ENCODE results near the gene RIMS3. TPM values are rescaled to one million over a fixed set of nuclear protein-coding genes. Genes with fewer than 3 reads are reported as not detected.

Gene RIMS3
- total and polyA plus RNA-seq, 2 experiments from 2014 or later: 1.4 to 1.6 TPM

GRCh38 chr1:40699787-40700186, 34.3 kb upstream of the RIMS3 start:
- WGBS (ENCODE audit: low lambda C conversion rate, missing lambda C conversion rate): 93% methylated on average over 6 of the region's 6 CpGs
- Histone ChIP-seq H3K79me2 (peaks cover 100% of the 10 kb centered on the region), H3K27ac (no peak overlapping the region), H3K9me3 (ENCODE audit: low read depth) (no peaks in the 10 kb centered on the region), H3K27me3 (no peaks in the 10 kb centered on the region), H3K4me2 (no peak overlapping the region), H3K36me3 (replicated peaks; ENCODE audit: insufficient read depth, low read depth) (no peaks in the 10 kb centered on the region), H2AFZ (no peak overlapping the region), H3K4me1 (ENCODE audit: insufficient read depth) (peaks cover 3% of the 10 kb centered on the region), H3K4me3 (no peak overlapping the region), H3K9me2 (replicated peaks; ENCODE audit: insufficient read depth) (no peaks in the 10 kb centered on the region), H4K20me1 (ENCODE audit: insufficient read depth, poor library complexity, severe bottlenecking) (peaks cover 29% of the 10 kb centered on the region)
- no peak for DNase-seq (ENCODE audit: low spot score)
- no peak for TF ChIP-seq EZH2 (IDR thresholded peaks at IDR 0.05; ENCODE audit: borderline replicate concordance)
- TF ChIP-seq EZH2phosphoT487 (IDR thresholded peaks at IDR 0.05; ENCODE audit: low read depth, severe bottlenecking, unreplicated experiment): no peak
- no peak for TF ChIP-seq CTCF (IDR thresholded peaks at IDR 0.05; ENCODE audit: poor library complexity)

GRCh38 chr1:40697436-40697835, 32.0 kb upstream of the RIMS3 start:
- WGBS (ENCODE audit: low lambda C conversion rate, missing lambda C conversion rate): 89% methylated on average over 5 of the region's 5 CpGs
- no peaks in the 10 kb centered on the region for H3K9me3 ChIP-seq (ENCODE audit: low read depth)
- no peaks in the 10 kb centered on the region for H3K27me3 ChIP-seq
- no peaks in the 10 kb centered on the region for H3K36me3 ChIP-seq (replicated peaks; ENCODE audit: insufficient read depth, low read depth)
- no peak overlapping the region for H3K27ac ChIP-seq
- H3K4me2 ChIP-seq: no peak overlapping the region
- H2AFZ ChIP-seq: no peak overlapping the region
- DNase-seq (ENCODE audit: low spot score): no peak
- no peak overlapping the region for H3K4me3 ChIP-seq
- TF ChIP-seq EZH2 (IDR thresholded peaks at IDR 0.05; ENCODE audit: borderline replicate concordance) (no peak), EZH2phosphoT487 (IDR thresholded peaks at IDR 0.05; ENCODE audit: low read depth, severe bottlenecking, unreplicated experiment) (no peak), CTCF (IDR thresholded peaks at IDR 0.05; ENCODE audit: poor library complexity) (no peak)
- H4K20me1 ChIP-seq (ENCODE audit: insufficient read depth, poor library complexity, severe bottlenecking): peaks cover 35% of the 10 kb centered on the region
- no peaks in the 10 kb centered on the region for H3K9me2 ChIP-seq (replicated peaks; ENCODE audit: insufficient read depth)
- peaks cover 100% of the 10 kb centered on the region for H3K79me2 ChIP-seq
- peaks cover 11% of the 10 kb centered on the region for H3K4me1 ChIP-seq (ENCODE audit: insufficient read depth)

- H2AFZ ChIP-seq: no peak overlapping the region
- H3K27ac ChIP-seq: no peak overlapping the region
- peaks cover 34% of the 10 kb centered on the region for H4K20me1 ChIP-seq (ENCODE audit: insufficient read depth, poor library complexity, severe bottlenecking)
- WGBS (ENCODE audit: low lambda C conversion rate, missing lambda C conversion rate): 91% methylated on average over 4 of the region's 4 CpGs
- TF ChIP-seq CTCF (IDR thresholded peaks at IDR 0.05; ENCODE audit: poor library complexity): no peak
- no peak for TF ChIP-seq EZH2phosphoT487 (IDR thresholded peaks at IDR 0.05; ENCODE audit: low read depth, severe bottlenecking, unreplicated experiment)
- TF ChIP-seq EZH2 (IDR thresholded peaks at IDR 0.05; ENCODE audit: borderline replicate concordance): no peak
- no peaks in the 10 kb centered on the region for H3K27me3 ChIP-seq
- H3K9me2 ChIP-seq (replicated peaks; ENCODE audit: insufficient read depth): no peaks in the 10 kb centered on the region
- no peak for DNase-seq (ENCODE audit: low spot score)
- no peak overlapping the region for H3K4me2 ChIP-seq
- peaks cover 93% of the 10 kb centered on the region for H3K79me2 ChIP-seq
- no peak overlapping the region for H3K4me3 ChIP-seq
- H3K36me3 ChIP-seq (replicated peaks; ENCODE audit: insufficient read depth, low read depth): no peaks in the 10 kb centered on the region
- peaks cover 13% of the 10 kb centered on the region for H3K4me1 ChIP-seq (ENCODE audit: insufficient read depth)
- H3K9me3 ChIP-seq (ENCODE audit: low read depth): no peaks in the 10 kb centered on the region
Measured at GRCh38 chr1:40696294-40696693, 30.8 kb upstream of the RIMS3 start.
